ENCODE results near the gene LRRC4. TPM values are rescaled to one million over a fixed set of nuclear protein-coding genes. Genes with fewer than 3 reads are reported as not detected.

Gene LRRC4
- 0.16 and 1.0 TPM in 2 replicates for total RNA-seq

GRCh38 chr7:128030654-128031611 lies at the start of gene LRRC4:
LRRC4 (minus strand) TSS chr7:128031437; CDS start chr7:128030640, 797 bp downstream.

Other genes starting within 250 kb of the LRRC4 start
- gene LEP, start 209.8 kb upstream of the LRRC4 start, total RNA-seq: not detected in 2 replicates

All from mesangial cell (primary cell).